ENCODE measurements around the gene PMM2.

PMM2 gene

DNA sequence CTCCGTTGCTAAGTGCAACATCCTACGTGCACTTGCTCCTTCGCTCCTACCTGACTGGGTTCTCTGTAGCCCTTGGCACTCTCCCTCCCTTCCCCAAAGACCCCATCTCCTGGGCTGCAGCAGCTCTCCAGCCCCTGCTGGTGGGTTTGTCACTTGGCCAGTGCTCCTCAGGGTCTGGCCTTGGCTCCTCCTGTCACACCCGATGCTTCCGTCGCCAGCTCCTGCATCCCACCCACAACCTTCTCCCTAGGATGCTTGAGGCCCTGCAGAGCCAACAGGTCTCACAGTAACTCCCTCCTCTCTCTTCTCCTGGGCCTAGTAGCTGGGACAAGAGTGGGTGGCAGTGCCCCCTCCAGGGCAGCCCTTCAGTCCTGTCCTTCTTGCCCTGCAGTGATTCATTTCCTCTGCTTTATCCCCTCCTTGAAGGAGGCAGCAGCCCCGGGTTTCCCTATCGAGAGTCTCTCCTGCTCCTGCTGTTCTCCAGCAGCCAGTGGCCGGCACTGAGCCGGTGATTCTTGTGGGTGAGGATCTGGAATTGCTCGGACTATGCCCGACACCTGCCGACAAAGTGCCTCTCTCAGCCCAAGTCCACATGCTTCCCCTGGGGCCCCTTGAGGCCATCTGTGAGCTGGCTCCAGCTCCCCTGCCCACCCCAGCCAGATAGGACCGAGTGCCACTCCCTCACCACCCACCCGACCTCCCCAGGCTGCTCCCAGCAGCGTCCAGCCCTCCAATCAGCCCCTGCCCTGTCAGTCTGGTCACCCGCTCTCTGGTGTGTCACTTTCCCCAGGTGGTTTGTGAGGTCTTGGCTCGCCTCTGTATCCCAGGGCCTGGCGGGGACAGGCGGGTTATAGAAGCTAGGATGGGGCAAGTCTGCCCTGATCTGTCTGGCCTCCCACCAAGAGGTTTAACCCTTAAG, 88.3 kb downstream of the PMM2 start:
- no peak for DNase-seq (ENCODE audit: low read depth in 3 of 3, low spot score in 1 of 3)

GRCh38 chr16:8886593-8887430, 89.2 kb downstream of the PMM2 start:
- DNase-seq (ENCODE audit: low read depth in 3 of 3, low spot score in 1 of 3), result no peak

DNA sequence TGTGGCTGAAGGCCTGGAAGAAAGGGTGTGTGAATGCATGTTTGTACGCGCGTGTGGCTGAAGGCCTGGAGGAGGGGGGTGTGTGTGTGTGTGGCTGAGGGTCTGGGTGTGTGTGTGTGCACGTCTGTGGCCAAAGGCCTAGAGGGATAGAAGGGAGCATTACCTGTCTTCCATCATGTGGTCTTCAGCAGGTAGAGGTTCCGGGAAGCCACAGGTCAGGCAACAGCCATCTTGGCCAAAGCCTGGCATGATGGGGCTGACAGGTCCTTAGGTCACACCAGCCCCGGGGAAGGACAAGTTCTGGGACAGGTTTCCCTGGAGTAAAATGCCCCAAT, 89.8 kb downstream of the PMM2 start:
- DNase-seq (ENCODE audit: low read depth in 3 of 3, low spot score in 1 of 3), result no peak

GRCh38 chr16:8887952-8888560, 90.4 kb downstream of the PMM2 start:
- DNase-seq (ENCODE audit: low read depth in 3 of 3, low spot score in 1 of 3), result no peak

GRCh38 chr16:8888951-8889892, 91.6 kb downstream of the PMM2 start:
- DNase-seq (ENCODE audit: low read depth in 3 of 3, low spot score in 1 of 3), result no peak

- no peak for DNase-seq (ENCODE audit: low read depth in 3 of 3, low spot score in 1 of 3)
Observed at GRCh38 chr16:8889893-8890548, 92.4 kb downstream of the PMM2 start.

DNA sequence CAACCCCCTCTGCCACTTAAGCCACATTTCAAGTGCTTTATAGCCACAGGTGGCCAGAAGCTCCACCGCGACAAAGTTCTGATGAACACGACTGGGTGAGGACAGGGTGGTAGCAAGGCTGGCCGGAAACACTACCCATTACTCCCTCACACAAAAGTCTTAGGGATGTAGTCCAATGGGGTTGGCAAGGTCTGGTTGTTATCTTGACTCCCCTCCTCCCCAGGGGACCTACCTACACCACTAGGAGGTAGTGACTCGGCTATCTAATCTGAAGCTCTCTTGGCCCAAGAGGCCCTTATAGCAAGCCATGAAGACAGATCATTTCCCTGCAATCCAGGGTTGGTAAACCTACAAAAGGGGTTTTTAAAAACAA, 92.9 kb downstream of the PMM2 start:
- no peak for DNase-seq (ENCODE audit: low read depth in 3 of 3, low spot score in 1 of 3)

- no peak for DNase-seq (ENCODE audit: low read depth in 3 of 3, low spot score in 1 of 3)
Observed at GRCh38 chr16:8892101-8892575, 94.5 kb downstream of the PMM2 start.

DNA sequence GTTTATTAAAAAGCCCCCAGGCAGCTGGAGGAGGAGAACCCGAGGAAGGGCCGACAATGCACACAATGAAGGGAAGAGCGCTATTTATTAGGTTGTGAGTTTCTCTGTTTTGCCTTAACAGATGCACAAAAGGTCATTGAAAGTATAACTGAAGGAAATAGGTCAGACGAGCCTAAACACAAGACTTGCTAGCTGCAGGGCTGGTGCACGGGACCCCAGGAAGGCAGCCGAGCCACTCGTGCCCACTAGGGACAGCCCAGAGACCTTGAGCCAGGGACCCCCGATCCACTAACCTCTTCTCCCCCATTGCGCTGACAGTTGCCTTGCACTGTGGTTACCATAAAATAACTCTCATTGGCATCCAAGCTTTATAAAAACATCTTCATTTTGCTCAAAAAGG, 95.8 kb downstream of the PMM2 start:
- DNase-seq (ENCODE audit: low read depth in 3 of 3, low spot score in 1 of 3), result no peak

GRCh38 chr16:8893976-8894690, 96.5 kb downstream of the PMM2 start:
- no peak for DNase-seq (ENCODE audit: low read depth in 3 of 3, low spot score in 1 of 3)

DNA sequence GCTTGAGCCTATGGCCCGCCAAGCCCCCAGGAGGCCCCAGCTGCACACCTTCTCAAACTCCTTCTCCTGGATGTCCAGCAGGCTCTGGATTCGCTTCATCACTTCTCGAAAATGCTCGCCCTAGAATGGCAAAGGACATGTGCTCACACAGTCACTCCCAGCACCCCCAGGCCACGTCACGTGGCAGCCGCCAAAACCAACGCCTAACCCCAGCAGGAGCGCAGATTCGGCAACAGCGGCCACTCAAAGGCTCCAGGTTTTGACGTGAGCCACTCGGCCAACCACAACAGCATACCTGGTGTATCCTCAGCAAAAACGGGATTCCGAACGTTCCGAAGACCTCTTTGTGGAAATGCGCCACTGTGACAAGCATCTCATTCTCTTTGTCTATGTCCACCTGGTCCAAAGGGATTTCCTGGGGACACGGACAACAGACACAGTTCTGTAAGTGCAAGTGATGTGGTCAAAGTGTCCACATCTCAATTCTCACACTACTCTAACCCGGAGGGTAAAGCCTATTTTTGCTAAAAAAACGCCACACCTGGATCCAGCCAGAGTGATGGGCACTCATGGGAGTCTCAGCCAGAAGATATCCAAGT, 97.2 kb downstream of the PMM2 start:
- no peak for DNase-seq (ENCODE audit: low read depth in 3 of 3, low spot score in 1 of 3)

- no peak for DNase-seq (ENCODE audit: low read depth in 3 of 3, low spot score in 1 of 3)
Observed at GRCh38 chr16:8898660-8899318, 101.2 kb downstream of the PMM2 start.
